ENCODE results near the gene TRAK1. TPM values are rescaled to one million over a fixed set of nuclear protein-coding genes. Genes with fewer than 3 reads are reported as not detected.

The TRAK1 gene
- total and polyA plus RNA-seq, 2 of the 4 experiments (the other 2 are of a cell fraction) = 25.6 to 28.1 TPM

DNA sequence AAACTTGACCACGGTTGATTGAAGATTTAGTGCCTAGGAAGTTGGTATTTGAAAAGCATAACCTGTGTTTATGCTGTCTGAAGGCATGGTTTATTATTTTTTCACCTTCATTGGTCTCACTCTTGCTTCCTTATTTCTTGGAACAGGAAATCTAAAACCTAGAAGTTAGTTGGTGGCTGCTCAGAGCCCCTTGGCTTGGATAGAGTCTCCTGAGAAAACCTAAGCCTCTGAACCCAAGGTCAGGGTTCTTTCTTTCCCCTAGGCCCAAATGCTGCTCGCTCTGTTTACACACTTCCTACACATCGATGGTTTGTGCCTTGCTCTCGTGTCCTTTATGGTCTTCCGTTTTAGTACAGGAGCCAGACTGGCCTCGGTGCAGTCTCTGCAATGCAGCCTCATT lies 82.2 kb downstream of the TRAK1 start:
- Histone ChIP-seq H4K8ac (ENCODE audit: low read depth in 2 of 2, low read length in 2 of 2) (no peak overlapping the region), H3K4ac (ENCODE audit: low read depth, low read length) (no peak overlapping the region), H3K23ac (ENCODE audit: low read depth, low read length) (no peak overlapping the region), H2AK9ac (replicated peaks; ENCODE audit: low read depth, low read length, poor library complexity) (no peak overlapping the region), H3K18ac (ENCODE audit: low read depth, low read length) (no peak overlapping the region), H3K36me3 (ENCODE audit: control insufficient read depth, insufficient read depth, low read length) (0 out of 2 replicates have a peak, but pooled peaks cover 1% of the 10 kb centered on the region), H3K9ac (ENCODE audit: low read depth, low read length) (no peak overlapping the region), H2BK120ac (ENCODE audit: low read depth, low read length) (no peak overlapping the region), H3K9me1 (ENCODE audit: insufficient read depth, low read length) (peaks cover 6% of the 10 kb centered on the region; the same call in 1 of the 2 replicates), H3K79me1 (ENCODE audit: low read depth in 1 of 2, low read length in 2 of 2) (peaks cover 13 to 29% of the 10 kb centered on the region in 2 experiments; a peak in 3 of 4 replicates), H4K91ac (ENCODE audit: insufficient read depth, low read depth, low read length) (no peak overlapping the region), H2AFZ (replicated peaks; ENCODE audit: low read length, poor library complexity) (no peak overlapping the region), H3K4me3 (ENCODE audit: insufficient read depth, low read depth, low read length) (no peak overlapping the region), H3K27me3 (ENCODE audit: control insufficient read depth, insufficient read depth, low read length) (no peaks in the 10 kb centered on the region), H3K56ac (ENCODE audit: extremely low read depth, insufficient read depth, low read length) (no peak overlapping the region), H3K27ac (ENCODE audit: insufficient read depth, low read length) (no peak overlapping the region), H3K4me2 (ENCODE audit: low read depth, low read length) (no peak overlapping the region), H4K5ac (ENCODE audit: low read depth, low read length) (no peak overlapping the region), H3K9me3 (ENCODE audit: control insufficient read depth, insufficient read depth, low read length) (no peaks in the 10 kb centered on the region), H2BK5ac (ENCODE audit: low read depth, low read length, poor library complexity, severe bottlenecking) (no peak overlapping the region), H2AK5ac (ENCODE audit: low read depth, low read length) (no peak overlapping the region), H2BK20ac (ENCODE audit: low read depth, low read length) (no peak overlapping the region), H3K4me1 (ENCODE audit: control insufficient read depth, insufficient read depth, low read length) (no peaks in the 10 kb centered on the region; the same call in 1 of the 2 replicates), H2BK15ac (ENCODE audit: low read depth, low read length) (no peak overlapping the region), H4K20me1 (ENCODE audit: insufficient read depth, low read length) (peaks cover 3% of the 10 kb centered on the region; the same call in 1 of the 2 replicates), H3K14ac (replicated peaks; ENCODE audit: low read depth, low read length) (no peak overlapping the region)
- intact Hi-C loops (cut with micrococcal nuclease) = no loop called here
- WGBS, 2 experiments (ENCODE audit: extremely low coverage in 2 of 2, insufficient read length in 1 of 2) = 75% methylated on average over 5 of the region's 6 CpGs; no CpG with 5 or more reads in 1 of the 2 experiments
- dilution Hi-C loops (cut with HindIII; ENCODE audit: low sequenced_read_pairs, unreplicated experiment) = no loop called here
- DNase-seq (no peak), ATAC-seq (ENCODE audit: low read depth) (no peak)
- TF ChIP-seq, protein P1, sequence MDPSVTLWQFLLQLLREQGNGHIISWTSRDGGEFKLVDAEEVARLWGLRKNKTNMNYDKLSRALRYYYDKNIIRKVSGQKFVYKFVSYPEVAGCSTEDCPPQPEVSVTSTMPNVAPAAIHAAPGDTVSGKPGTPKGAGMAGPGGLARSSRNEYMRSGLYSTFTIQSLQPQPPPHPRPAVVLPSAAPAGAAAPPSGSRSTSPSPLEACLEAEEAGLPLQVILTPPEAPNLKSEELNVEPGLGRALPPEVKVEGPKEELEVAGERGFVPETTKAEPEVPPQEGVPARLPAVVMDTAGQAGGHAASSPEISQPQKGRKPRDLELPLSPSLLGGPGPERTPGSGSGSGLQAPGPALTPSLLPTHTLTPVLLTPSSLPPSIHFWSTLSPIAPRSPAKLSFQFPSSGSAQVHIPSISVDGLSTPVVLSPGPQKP (IDR thresholded peaks at IDR 0.05; ENCODE audit: borderline replicate concordance, low read depth, low read length) = no peak
- TF ChIP-seq FOS (IDR thresholded peaks at IDR 0.05; ENCODE audit: low read depth, low read length) (no peak), RFX5 (IDR thresholded peaks at IDR 0.05; ENCODE audit: low read depth, low read length) (no peak), RAD21 (IDR thresholded peaks at IDR 0.05; ENCODE audit: low read length) (no peak), CHD1 (IDR thresholded peaks at IDR 0.05; ENCODE audit: low read depth, low read length) (no peak), MXI1 (IDR thresholded peaks at IDR 0.05; ENCODE audit: borderline replicate concordance, low read depth, low read length) (no peak), POLR2A (IDR thresholded peaks at IDR 0.05; ENCODE audit: low read depth, low read length) (no peak), NFE2L2 (IDR thresholded peaks at IDR 0.05; ENCODE audit: low read depth, low read length) (no peak), MAZ (IDR thresholded peaks at IDR 0.05; ENCODE audit: borderline replicate concordance, low read depth, low read length) (no peak), MAFK (IDR thresholded peaks at IDR 0.05; ENCODE audit: low read depth, low read length) (no peak), BHLHE40 (IDR thresholded peaks at IDR 0.05; ENCODE audit: low read depth, low read length) (no peak), CEBPB (IDR thresholded peaks at IDR 0.05; ENCODE audit: low read depth, low read length) (no peak)
- in situ Hi-C loops (cut with MboI; ENCODE audit: low sequenced_read_pairs) = no loop called here
- no TSS peak for BruUV-seq (replicated peaks)
- ChIA-PET CTCF (no interaction called here), POLR2A (ENCODE audit: unreplicated experiment) (no interaction called here)
